Measurements from ENCODE around the gene MAPK12.

The MAPK12 gene

GRCh38 chr22:50226875-50227165 is 34.7 kb downstream of the MAPK12 start:
- no peak for DNase-seq

- DNase-seq, result no peak
Measured at GRCh38 chr22:50226063-50226874, 35.2 kb downstream of the MAPK12 start.

- DNase-seq, result no peak
Measured at GRCh38 chr22:50225200-50225969, 36.1 kb downstream of the MAPK12 start.

- no peak for DNase-seq
Measured at GRCh38 chr22:50224071-50224470, 37.4 kb downstream of the MAPK12 start.

- DNase-seq, result no peak
Measured at GRCh38 chr22:50222508-50222907, 39.0 kb downstream of the MAPK12 start.

- no peak for DNase-seq
Measured at GRCh38 chr22:50221410-50222300, 39.8 kb downstream of the MAPK12 start.

GRCh38 chr22:50220603-50221409 is 40.7 kb downstream of the MAPK12 start:
- no peak for DNase-seq

- DNase-seq, result no peak
Measured at GRCh38 chr22:50219800-50220602, 41.5 kb downstream of the MAPK12 start.

GRCh38 chr22:50218996-50219727 is 42.3 kb downstream of the MAPK12 start:
- no peak for DNase-seq

GRCh38 chr22:50218153-50218995 is 43.1 kb downstream of the MAPK12 start:
- no peak for DNase-seq

GRCh38 chr22:50217543-50218152 is 43.8 kb downstream of the MAPK12 start:
- DNase-seq, result no peak

- DNase-seq, result no peak
Measured at GRCh38 chr22:50216684-50217520, 44.6 kb downstream of the MAPK12 start.

- DNase-seq, result no peak
Measured at GRCh38 chr22:50216055-50216683, 45.3 kb downstream of the MAPK12 start.

- DNase-seq, result no peak
Measured at GRCh38 chr22:50215297-50216054, 46.0 kb downstream of the MAPK12 start.

- DNase-seq, result no peak
Measured at GRCh38 chr22:50213263-50213662, 48.2 kb downstream of the MAPK12 start.

GRCh38 chr22:50211147-50211546 is 50.3 kb downstream of the MAPK12 start:
- DNase-seq, result no peak
